ENCODE measurements around the gene ZNF668.

The ZNF668 gene

GRCh38 chr16:31080756-31081419 is 6.8 kb upstream of the ZNF668 start:
- DNase-seq, result no peak

DNA sequence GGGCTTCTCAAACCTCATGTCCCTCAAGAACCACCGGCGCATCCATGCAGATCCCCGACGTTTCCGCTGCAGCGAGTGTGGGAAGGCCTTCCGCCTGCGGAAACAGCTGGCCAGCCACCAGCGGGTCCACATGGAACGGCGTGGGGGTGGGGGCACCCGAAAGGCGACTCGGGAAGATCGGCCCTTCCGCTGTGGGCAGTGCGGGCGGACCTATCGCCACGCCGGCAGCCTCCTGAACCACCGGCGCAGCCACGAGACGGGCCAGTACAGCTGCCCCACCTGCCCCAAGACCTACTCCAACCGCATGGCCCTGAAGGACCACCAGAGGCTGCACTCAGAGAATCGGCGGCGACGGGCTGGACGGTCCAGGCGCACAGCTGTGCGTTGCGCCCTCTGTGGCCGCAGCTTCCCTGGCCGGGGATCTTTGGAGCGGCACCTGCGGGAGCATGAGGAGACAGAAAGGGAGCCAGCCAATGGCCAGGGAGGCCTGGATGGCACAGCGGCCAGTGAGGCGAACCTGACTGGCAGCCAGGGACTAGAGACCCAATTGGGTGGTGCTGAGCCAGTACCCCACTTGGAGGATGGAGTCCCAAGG is 6.1 kb upstream of the ZNF668 start:
- no peak for DNase-seq

DNA sequence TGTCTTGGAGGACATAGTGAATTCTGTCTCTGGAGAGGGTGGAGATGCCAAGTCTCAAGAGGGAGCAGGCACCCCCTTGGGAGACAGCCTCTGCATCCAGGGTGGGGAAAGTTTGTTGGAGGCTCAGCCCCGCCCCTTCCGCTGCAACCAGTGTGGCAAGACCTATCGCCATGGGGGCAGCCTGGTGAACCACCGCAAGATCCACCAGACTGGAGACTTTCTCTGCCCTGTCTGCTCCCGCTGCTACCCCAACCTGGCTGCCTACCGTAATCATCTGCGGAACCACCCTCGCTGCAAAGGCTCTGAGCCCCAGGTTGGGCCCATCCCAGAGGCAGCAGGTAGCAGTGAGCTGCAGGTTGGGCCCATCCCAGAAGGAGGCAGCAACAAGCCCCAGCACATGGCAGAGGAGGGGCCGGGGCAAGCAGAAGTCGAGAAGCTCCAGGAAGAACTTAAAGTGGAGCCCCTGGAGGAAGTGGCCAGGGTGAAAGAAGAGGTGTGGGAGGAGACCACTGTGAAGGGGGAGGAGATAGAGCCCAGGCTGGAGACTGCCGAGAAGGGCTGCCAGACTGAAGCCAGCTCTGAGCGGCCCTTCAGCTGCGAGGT is 5.4 kb upstream of the ZNF668 start:
- DNase-seq, result no peak

- no peak for DNase-seq
Measured at GRCh38 chr16:31078597-31079341, 4.7 kb upstream of the ZNF668 start.

- DNase-seq, result no peak
Measured at GRCh38 chr16:31077592-31078396, 3.8 kb upstream of the ZNF668 start.

- DNase-seq, result no peak
Measured at GRCh38 chr16:31077024-31077423, 3.0 kb upstream of the ZNF668 start.

DNA sequence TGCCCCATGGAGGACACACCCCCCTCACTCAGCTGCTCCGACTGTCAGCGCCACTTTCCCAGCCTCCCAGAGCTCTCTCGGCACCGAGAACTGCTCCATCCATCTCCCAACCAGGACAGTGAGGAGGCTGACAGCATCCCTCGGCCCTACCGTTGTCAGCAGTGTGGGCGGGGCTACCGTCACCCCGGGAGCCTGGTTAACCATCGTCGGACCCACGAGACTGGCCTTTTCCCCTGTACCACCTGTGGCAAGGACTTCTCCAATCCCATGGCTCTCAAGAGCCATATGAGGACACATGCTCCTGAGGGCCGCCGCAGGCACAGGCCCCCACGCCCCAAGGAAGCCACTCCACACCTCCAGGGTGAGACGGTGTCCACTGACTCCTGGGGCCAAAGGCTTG is 2.3 kb upstream of the ZNF668 start:
- DNase-seq, result no peak

GRCh38 chr16:31074814-31075183 is 759 bp upstream of the ZNF668 start:
- DNase-seq, result no peak

DNA sequence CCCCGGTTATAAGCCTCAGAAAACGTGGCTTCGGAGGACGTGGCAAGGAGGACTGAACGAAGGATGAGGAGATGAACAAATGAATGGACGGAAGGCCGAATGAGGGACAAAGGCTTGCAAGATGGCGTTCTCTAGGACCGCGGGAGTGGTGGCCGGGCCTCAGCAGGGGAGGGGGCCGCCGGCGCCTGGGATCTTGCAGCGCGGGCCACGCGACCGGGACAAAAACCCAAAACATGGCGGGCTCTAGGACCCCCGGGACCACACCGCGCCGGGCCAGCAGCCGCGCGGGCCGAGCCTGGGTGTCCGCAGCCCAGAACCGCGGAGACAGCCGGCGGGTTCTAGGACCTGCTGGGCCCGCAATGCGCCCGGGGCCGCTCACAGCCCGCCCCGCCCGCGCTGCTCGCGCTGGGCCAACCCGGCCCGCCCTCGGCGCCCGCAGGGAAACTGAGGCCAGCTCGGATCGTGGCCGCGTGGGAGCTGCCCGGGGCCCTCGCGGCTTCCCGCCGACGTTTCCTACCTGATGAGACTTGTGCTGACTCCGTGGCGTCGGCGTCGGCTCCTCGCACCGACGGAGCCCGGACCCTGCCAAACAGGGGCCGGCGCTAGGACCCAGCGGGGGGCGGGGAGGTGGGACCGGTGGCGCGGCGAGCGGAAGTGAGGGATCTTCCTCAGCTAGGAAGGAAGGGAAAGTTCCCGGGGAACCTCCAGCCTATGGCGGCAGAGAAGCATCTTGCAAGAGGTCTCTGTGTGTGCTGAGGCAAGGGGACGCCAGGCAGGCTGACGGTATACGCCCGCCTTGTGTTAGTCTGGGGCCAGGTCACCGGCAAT is 684 bp downstream of the ZNF668 start:
- peak; percentile 94 for DNase-seq

- DNase-seq, result peak; percentile 40
Measured at GRCh38 chr16:31072540-31073141, 1.4 kb downstream of the ZNF668 start.

- peak; percentile 32 for DNase-seq
Measured at GRCh38 chr16:31071861-31072260, 2.2 kb downstream of the ZNF668 start.

GRCh38 chr16:31067342-31067741 is 6.7 kb downstream of the ZNF668 start:
- no peak for DNase-seq

GRCh38 chr16:31064882-31065461 is 9.1 kb downstream of the ZNF668 start:
- no peak for DNase-seq

DNA sequence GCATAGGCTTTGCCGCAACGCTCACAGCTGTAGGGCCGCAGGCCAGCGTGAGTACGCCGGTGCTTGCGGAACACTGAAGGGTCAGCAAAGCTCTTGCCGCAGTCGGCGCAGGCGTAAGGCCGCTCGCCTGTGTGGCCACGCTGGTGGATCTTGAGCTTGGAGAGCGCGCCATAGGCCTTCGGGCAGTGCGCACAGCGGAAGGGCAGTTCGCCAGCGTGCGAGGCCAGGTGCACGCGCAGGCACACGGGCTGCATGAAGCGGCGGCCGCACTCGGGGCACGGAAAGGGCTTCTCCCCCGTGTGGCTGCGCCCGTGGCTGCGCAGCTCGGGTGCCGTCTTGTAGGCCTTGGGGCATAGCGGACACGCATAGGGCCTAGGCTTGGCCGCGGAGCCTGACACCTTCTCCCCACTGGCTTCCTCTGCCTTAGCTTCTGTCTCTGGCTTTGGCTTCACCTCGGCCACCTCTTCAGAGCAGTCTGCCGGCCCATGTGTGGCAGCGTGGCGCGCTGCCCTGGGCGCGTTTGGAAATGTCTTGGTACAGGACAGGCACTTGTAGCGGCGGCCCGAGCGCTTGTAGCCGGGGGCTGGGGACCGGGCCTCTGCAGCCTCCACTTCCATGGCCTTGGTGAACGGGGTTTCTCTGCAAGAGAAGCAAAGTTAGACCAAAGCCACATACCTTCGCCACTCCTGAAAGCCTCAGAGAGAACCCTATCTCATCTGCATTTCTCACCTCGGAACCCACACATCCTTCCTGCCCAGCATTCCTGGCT is 10.0 kb downstream of the ZNF668 start:
- DNase-seq, result no peak

- DNase-seq, result no peak
Measured at GRCh38 chr16:31063495-31063842, 10.6 kb downstream of the ZNF668 start.

GRCh38 chr16:31061813-31062440 is 12.1 kb downstream of the ZNF668 start:
- DNase-seq, result no peak

DNA sequence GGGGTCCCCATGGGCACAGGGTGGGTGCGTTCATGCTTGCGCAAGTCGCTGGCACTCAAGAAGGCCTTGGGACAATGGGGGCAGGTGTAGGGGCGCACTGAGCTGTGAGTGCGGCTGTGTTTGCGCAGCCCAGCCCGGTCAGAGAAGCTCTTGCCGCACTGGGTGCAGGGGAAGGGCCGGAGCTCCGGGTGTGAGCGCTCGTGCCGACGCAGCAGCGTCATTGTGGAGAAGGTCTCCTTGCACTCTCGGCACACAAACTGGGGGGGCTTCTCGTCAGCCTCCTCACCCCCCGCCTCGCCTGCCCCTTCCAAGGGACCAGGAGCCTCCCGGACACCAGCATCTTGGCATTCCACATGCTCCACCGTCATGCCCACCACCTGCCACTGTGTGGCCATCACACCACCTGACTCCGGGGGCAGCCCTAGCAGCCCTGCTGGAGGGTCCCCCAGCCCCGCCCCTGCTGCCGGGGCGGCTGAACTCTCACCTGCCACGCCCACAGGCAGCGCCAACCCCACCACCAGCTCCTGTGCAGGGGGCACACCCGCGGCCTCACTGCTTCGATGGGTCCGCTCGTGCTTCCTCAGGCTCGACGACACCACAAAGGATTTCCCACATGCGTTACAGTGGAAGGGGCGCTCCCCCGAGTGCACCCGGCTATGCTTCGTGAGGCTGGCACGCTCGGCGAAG is 12.8 kb downstream of the ZNF668 start:
- DNase-seq, result no peak

DNA sequence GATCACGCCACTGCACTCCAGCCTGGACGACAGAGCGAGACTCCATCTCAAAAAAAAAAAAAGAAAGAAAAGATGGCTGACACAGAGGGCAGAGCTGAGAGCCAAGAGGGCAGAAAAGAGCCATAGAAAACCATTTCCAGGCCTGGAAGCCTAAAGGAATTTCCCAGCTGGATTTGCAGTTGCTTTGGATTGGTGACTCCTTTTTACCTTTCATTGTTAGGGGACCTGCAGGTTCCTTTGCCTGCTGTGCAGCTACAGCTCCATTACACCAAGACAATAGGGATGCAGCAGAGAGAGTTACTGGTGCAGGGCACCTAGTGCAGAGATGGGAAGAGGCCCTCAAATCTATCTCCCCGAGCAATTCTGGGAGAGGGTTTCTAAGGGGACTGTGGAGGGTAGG is 18.4 kb downstream of the ZNF668 start:
- no peak for DNase-seq

DNA sequence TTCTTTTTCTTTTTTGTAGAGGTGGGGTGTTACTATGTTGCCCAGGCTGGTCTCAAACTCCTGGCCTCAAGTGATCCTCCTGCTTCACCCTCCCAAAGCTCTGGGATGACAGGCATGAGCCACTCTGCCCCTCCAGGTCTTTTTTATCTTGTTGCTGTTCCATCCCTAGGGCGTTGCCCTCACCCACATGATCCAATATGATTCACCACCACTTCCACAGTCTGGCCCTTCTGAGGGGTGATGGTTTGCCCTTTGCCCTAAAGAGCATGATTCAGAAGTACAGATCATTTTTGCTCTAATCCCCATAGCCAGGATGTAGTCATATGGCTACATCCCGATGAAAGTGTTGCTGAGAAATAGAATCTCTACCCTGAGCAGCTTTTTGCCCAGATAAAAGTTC is 21.9 kb downstream of the ZNF668 start:
- no peak for DNase-seq

All from NCI-H146 (cell line).